HL-60 (cell line): ENCODE results near the gene AHRR.

Experiments used
- DNase-seq, 2 experiments: peaks; one replicate each; pipeline ENCODE4 v3.0.0-alpha.2; 2010 to 2020; ENCODE audit warnings: low read depth in 1 of 2, low spot score in 1 of 2
- H3K27ac ChIP-seq: fragments of 250-450 bp; sonication (Bioruptor Pico); replicated peaks from 2 replicates; pipeline ENCODE4 v1.5.1; 2020; ENCODE audit warnings: mild to moderate bottlenecking, moderate library complexity
- H3K27me3 ChIP-seq: fragments of 250-450 bp; sonication (Bioruptor Pico); 2 replicates; pipeline ENCODE4 v1.5.1; 2021; ENCODE audit warnings: mild to moderate bottlenecking, moderate library complexity; ENCODE audit not compliant: insufficient read depth, poor library complexity, severe bottlenecking
- H3K4me3 ChIP-seq: replicated peaks from 2 replicates; pipeline ENCODE4 v1.5.1; 2011; ENCODE audit warnings: mild to moderate bottlenecking, control low read depth, low read length; ENCODE audit not compliant: insufficient read depth
- GABPA ChIP-seq: IDR thresholded peaks from 2 replicates; pipeline ENCODE4 v1.6.1; 2012; ENCODE audit warnings: low read depth
- POLR2AphosphoS5 ChIP-seq: IDR thresholded peaks from 2 replicates; pipeline ENCODE4 v1.6.1; 2012; ENCODE audit warnings: low read depth
- SPI1 ChIP-seq: IDR thresholded peaks from 2 replicates; pipeline ENCODE4 v1.6.1; 2012; ENCODE audit warnings: low read depth, mild to moderate bottlenecking, borderline replicate concordance
- TF ChIP-seq, protein P1 (sequence below): IDR thresholded peaks from one replicate; pipeline ENCODE4 v1.5.1; 2011; ENCODE audit warnings: low read length, control low read depth, inconsistent platforms; ENCODE audit not compliant: insufficient read depth
- TF ChIP-seq, protein P2 (sequence below): IDR thresholded peaks from 2 replicates; pipeline ENCODE4 v1.6.1; 2012; ENCODE audit warnings: low read depth; ENCODE audit not compliant: insufficient replicate concordance

Gene AHRR

DNA sequence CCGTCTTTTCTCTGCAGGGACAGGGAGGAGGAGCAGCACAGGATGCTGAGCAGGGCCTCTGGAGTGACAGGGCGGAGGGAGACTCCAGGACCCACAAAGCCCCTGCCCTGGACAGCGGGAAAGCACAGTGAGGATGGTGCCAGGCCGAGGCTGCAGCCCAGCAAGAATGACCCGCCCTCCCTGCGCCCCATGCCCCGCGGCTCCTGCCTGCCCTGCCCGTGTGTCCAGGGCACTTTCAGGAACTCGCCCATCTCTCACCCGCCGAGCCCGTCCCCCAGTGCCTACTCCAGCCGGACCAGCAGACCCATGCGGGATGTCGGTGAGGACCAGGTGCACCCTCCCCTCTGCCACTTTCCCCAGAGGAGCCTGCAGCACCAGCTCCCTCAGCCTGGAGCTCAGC is 112.3 kb downstream of the AHRR start:
- Histone ChIP-seq H3K27me3 (no peaks in the 10 kb centered on the region), H3K4me3 (no peak overlapping the region), H3K27ac (no peak overlapping the region)
- DNase-seq, result no peak
- TF ChIP-seq SPI1 (no peak), POLR2AphosphoS5 (no peak; the same call in 1 of the 2 replicates), GABPA (no peak)
- TF ChIP-seq, protein P1, sequence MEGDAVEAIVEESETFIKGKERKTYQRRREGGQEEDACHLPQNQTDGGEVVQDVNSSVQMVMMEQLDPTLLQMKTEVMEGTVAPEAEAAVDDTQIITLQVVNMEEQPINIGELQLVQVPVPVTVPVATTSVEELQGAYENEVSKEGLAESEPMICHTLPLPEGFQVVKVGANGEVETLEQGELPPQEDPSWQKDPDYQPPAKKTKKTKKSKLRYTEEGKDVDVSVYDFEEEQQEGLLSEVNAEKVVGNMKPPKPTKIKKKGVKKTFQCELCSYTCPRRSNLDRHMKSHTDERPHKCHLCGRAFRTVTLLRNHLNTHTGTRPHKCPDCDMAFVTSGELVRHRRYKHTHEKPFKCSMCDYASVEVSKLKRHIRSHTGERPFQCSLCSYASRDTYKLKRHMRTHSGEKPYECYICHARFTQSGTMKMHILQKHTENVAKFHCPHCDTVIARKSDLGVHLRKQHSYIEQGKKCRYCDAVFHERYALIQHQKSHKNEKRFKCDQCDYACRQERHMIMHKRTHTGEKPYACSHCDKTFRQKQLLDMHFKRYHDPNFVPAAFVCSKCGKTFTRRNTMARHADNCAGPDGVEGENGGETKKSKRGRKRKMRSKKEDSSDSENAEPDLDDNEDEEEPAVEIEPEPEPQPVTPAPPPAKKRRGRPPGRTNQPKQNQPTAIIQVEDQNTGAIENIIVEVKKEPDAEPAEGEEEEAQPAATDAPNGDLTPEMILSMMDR, result no peak

DNA sequence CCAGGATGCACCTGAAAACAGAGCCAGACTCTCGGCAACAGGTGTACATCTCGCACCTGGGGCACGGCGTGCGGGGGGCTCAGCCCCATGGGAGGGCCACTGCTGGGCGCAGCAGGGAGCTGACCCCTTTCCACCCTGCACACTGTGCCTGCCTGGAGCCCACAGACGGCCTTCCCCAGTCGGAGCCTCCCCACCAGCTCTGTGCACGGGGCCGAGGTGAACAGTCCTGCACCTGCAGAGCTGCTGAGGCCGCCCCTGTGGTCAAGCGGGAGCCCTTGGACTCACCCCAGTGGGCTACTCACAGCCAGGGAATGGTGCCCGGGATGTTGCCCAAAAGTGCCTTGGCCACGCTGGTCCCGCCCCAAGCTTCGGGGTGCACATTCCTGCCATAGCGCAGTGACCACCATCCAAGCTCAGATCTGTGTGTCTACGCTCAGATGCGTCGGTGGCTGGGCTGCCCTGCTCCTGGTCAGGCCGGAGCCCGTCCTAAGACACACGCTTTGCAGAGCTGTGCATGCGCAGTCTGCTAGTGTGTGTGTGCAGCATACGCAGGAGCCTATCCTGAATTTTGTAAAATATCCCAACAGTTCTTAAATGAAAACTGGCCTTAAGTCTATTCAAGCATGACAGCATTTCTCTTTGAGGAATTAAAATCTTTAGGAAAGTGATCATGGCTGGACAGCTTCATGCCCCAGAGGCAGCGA is 113.1 kb downstream of the AHRR start:
- Histone ChIP-seq H3K4me3 (no peak overlapping the region), H3K27ac (no peak overlapping the region), H3K27me3 (no peaks in the 10 kb centered on the region)
- TF ChIP-seq, protein P2, sequence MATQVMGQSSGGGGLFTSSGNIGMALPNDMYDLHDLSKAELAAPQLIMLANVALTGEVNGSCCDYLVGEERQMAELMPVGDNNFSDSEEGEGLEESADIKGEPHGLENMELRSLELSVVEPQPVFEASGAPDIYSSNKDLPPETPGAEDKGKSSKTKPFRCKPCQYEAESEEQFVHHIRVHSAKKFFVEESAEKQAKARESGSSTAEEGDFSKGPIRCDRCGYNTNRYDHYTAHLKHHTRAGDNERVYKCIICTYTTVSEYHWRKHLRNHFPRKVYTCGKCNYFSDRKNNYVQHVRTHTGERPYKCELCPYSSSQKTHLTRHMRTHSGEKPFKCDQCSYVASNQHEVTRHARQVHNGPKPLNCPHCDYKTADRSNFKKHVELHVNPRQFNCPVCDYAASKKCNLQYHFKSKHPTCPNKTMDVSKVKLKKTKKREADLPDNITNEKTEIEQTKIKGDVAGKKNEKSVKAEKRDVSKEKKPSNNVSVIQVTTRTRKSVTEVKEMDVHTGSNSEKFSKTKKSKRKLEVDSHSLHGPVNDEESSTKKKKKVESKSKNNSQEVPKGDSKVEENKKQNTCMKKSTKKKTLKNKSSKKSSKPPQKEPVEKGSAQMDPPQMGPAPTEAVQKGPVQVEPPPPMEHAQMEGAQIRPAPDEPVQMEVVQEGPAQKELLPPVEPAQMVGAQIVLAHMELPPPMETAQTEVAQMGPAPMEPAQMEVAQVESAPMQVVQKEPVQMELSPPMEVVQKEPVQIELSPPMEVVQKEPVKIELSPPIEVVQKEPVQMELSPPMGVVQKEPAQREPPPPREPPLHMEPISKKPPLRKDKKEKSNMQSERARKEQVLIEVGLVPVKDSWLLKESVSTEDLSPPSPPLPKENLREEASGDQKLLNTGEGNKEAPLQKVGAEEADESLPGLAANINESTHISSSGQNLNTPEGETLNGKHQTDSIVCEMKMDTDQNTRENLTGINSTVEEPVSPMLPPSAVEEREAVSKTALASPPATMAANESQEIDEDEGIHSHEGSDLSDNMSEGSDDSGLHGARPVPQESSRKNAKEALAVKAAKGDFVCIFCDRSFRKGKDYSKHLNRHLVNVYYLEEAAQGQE, result no peak
- TF ChIP-seq POLR2AphosphoS5 (no peak), SPI1 (no peak), GABPA (no peak)
- TF ChIP-seq, protein P1, result no peak
- no peak for DNase-seq

DNA sequence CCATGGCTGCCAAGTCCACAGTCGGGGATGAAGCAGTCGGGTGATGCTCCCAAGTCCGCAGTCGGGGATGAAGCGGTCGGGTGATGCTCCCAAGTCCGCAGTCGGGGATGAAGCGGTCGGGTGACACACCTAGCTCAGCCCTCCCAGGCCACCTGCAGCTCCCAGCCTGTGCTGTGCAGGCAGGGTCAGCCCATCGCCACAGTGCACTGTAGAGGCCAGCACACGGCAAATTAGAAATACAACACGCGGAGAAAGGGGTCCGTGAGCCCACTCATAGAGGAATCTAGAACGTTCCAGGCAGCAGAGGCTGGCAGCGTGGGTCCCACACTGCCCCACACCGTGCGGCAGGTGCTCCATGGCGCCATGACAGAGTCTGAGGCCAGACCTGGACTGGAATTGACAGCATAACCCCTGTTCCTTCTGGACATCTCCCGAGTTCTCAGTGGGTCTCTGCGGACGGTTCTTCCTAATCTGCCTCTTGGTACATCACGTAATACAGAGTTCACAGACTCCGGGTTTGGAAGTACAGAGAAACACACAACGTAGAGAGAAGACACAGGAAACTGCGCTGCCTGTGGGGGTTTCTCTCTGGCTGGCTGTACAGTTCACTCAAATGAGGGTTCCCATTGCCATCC is 113.8 kb downstream of the AHRR start:
- TF ChIP-seq, protein P2, result no peak
- no peak for TF ChIP-seq POLR2AphosphoS5
- TF ChIP-seq GABPA, result no peak
- no peak for TF ChIP-seq SPI1
- TF ChIP-seq, protein P1, result no peak

More for the DNA sequence above, 113.8 kb downstream of the AHRR start:
- H3K27me3 ChIP-seq, result no peaks in the 10 kb centered on the region
- DNase-seq, result no peak
- no peak overlapping the region for H3K27ac ChIP-seq
- H3K4me3 ChIP-seq, result no peak overlapping the region
